Gastrocnemius medialis (tissue), 4 donors: ENCODE measurements around the gene APP.

Source experiments
- CTCF ChIP-seq, 5 experiments: fragments of 450-650 bp in 3 of 5; fragments of 200-600 bp in 2 of 5; sonication (generic) in 2 of 5; IDR thresholded peaks in 4 of 5; conservative IDR thresholded peaks in 1 of 5; 1 replicate in 4 of 5; 2 replicates in 1 of 5; pipeline ENCODE4 v1.5.1; 2016 to 2019; ENCODE audit warnings: antibody characterized with exemption in 5 of 5, mild to moderate bottlenecking in 3 of 5, moderate library complexity in 3 of 5
- POLR2A ChIP-seq, 2 donors: fragments of 450-650 bp; IDR thresholded peaks; one replicate each; pipeline ENCODE4 v1.6.1; 2017; ENCODE audit warnings: antibody characterized with exemption in 2 of 2, mild to moderate bottlenecking in 2 of 2, moderate library complexity in 2 of 2

- TF ChIP-seq CTCF (IDR thresholded peaks at IDR 0.05 in 4 of 5, conservative IDR thresholded peaks at IDR 0.05 in 1 of 5) (no peak), POLR2A (IDR thresholded peaks at IDR 0.05) (no peak)
Measured at GRCh38 chr21:26011292-26011940, 159.2 kb downstream of the APP start.
